ENCODE measurements around the gene CHPF2. TPM values are rescaled to one million over a fixed set of nuclear protein-coding genes. Genes with fewer than 3 reads are reported as not detected.

The CHPF2 gene
- total RNA-seq, 1 experiment from 2014 or later: 48.1 TPM

- intact Hi-C loops (cut with micrococcal nuclease; ENCODE audit: unreplicated experiment): no loop called here
- BruUV-seq (replicated peaks): no TSS peak
- H3K27me3 Mint-ChIP-seq (ENCODE audit: unreplicated experiment): peaks cover 100% of the 10 kb centered on the region
- TF ChIP-seq CTCF (IDR thresholded peaks at IDR 0.05; ENCODE audit: unreplicated experiment): no peak
- no peak overlapping the region for H3K4me3 Mint-ChIP-seq (ENCODE audit: low read depth, unreplicated experiment)
- DNase-seq: no peak
- peaks cover 16% of the 10 kb centered on the region for H3K36me3 Mint-ChIP-seq (ENCODE audit: insufficient read depth, unreplicated experiment)
- peaks cover 24% of the 10 kb centered on the region for H3K4me1 Mint-ChIP-seq (ENCODE audit: low read depth, unreplicated experiment)
- H3K27ac Mint-ChIP-seq (ENCODE audit: unreplicated experiment): no peak overlapping the region
- no peaks in the 10 kb centered on the region for H3K9me3 Mint-ChIP-seq (ENCODE audit: low read depth, unreplicated experiment)
- CTCF ChIA-PET: no interaction called here
Measured at GRCh38 chr7:151252961-151253711, 20.9 kb downstream of the CHPF2 start.

- H3K9me3 Mint-ChIP-seq (ENCODE audit: low read depth, unreplicated experiment): no peaks in the 10 kb centered on the region
- H3K36me3 Mint-ChIP-seq (ENCODE audit: insufficient read depth, unreplicated experiment): peaks cover 13% of the 10 kb centered on the region
- BruUV-seq (replicated peaks): no TSS peak
- peaks cover 12% of the 10 kb centered on the region for H3K4me1 Mint-ChIP-seq (ENCODE audit: low read depth, unreplicated experiment)
- H3K27me3 Mint-ChIP-seq (ENCODE audit: unreplicated experiment): peaks cover 100% of the 10 kb centered on the region
- intact Hi-C loops (cut with micrococcal nuclease; ENCODE audit: unreplicated experiment): no loop called here
- CTCF ChIA-PET: no interaction called here
- H3K4me3 Mint-ChIP-seq (ENCODE audit: low read depth, unreplicated experiment): no peak overlapping the region
- no peak overlapping the region for H3K27ac Mint-ChIP-seq (ENCODE audit: unreplicated experiment)
- no peak for TF ChIP-seq CTCF (IDR thresholded peaks at IDR 0.05; ENCODE audit: unreplicated experiment)
- no peak for DNase-seq
Measured at GRCh38 chr7:151254316-151254715, 22.0 kb downstream of the CHPF2 start.

DNA sequence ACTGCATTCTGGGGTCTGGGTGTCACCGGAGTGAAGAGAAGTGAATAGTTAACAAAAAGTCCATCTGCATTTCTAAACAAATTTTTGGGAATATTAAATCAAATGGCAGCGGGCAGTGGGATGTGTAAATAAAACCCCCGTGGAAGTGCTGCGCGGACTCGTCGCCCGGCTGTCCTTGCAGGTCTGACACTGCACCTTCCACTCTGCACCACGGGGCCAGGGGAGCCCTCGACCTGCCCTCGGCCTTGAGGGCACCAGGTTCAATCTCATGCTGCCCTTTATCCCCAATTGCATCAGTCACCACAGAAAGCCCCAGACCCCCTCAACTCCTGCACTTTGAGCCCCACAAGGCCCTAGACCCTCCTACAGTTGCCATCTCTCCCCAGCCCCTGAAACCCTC is 22.6 kb downstream of the CHPF2 start:
- DNase-seq: no peak
- CTCF ChIA-PET: no interaction called here
- Mint-ChIP-seq H3K4me1 (ENCODE audit: low read depth, unreplicated experiment) (peaks cover 9% of the 10 kb centered on the region), H3K4me3 (ENCODE audit: low read depth, unreplicated experiment) (no peak overlapping the region), H3K9me3 (ENCODE audit: low read depth, unreplicated experiment) (no peaks in the 10 kb centered on the region), H3K27ac (ENCODE audit: unreplicated experiment) (no peak overlapping the region), H3K36me3 (ENCODE audit: insufficient read depth, unreplicated experiment) (peaks cover 9% of the 10 kb centered on the region), H3K27me3 (ENCODE audit: unreplicated experiment) (peaks cover 100% of the 10 kb centered on the region)
- no peak for TF ChIP-seq CTCF (IDR thresholded peaks at IDR 0.05; ENCODE audit: unreplicated experiment)
- intact Hi-C loops (cut with micrococcal nuclease; ENCODE audit: unreplicated experiment): no loop called here
- no TSS peak for BruUV-seq (replicated peaks)

- Mint-ChIP-seq H3K27me3 (ENCODE audit: unreplicated experiment) (peaks cover 100% of the 10 kb centered on the region), H3K27ac (ENCODE audit: unreplicated experiment) (no peak overlapping the region)
- CTCF ChIA-PET: no interaction called here
Measured at GRCh38 chr7:151255390-151255789, 23.1 kb downstream of the CHPF2 start.

More at GRCh38 chr7:151255390-151255789, 23.1 kb downstream of the CHPF2 start:
- no TSS peak for BruUV-seq (replicated peaks)
- H3K36me3 Mint-ChIP-seq (ENCODE audit: insufficient read depth, unreplicated experiment): peaks cover 9% of the 10 kb centered on the region
- H3K9me3 Mint-ChIP-seq (ENCODE audit: low read depth, unreplicated experiment): no peaks in the 10 kb centered on the region
- peaks cover 5% of the 10 kb centered on the region for H3K4me1 Mint-ChIP-seq (ENCODE audit: low read depth, unreplicated experiment)
- intact Hi-C loops (cut with micrococcal nuclease; ENCODE audit: unreplicated experiment): no loop called here
- no peak for DNase-seq
- no peak overlapping the region for H3K4me3 Mint-ChIP-seq (ENCODE audit: low read depth, unreplicated experiment)
- no peak for TF ChIP-seq CTCF (IDR thresholded peaks at IDR 0.05; ENCODE audit: unreplicated experiment)
